ENCODE measurements around the gene CPE.

- TF ChIP-seq POLR2A (IDR thresholded peaks at IDR 0.05) (no peak), CTCF (IDR thresholded peaks at IDR 0.05) (no peak), POLR2AphosphoS5 (IDR thresholded peaks at IDR 0.05) (no peak), EP300 (IDR thresholded peaks at IDR 0.05) (no peak)
Observed at GRCh38 chr4:165449333-165449732, 70.5 kb downstream of the CPE start.
